Stimulated activated naive B cell treated with anti-CD40 and anti-IgM and Interleukin-4, amounts not matched to agents 10 μg/mL and 1 μg/mL and 100 μg/mL, for 72 hours (primary cell): ENCODE data around the gene PSTK.
A peak's percentile ranks its signal among the peaks of the same experiment; 100 is the strongest.

Experiments used
- ATAC-seq, 2 donors: fragments of 150-1000 bp; cut with Tn5 transposase; replicated peaks; 2 replicates each; pipeline ENCODE4 v1.10.0; 2021; ENCODE audit warnings: moderate library complexity in 1 of 2
- DNase-seq: peaks from one replicate; pipeline ENCODE4 v3.0.0; 2021
- H3K27ac Mint-ChIP-seq: one replicate; pipeline ENCODE4 v1.8.0; 2022; ENCODE audit warnings: mild to moderate bottlenecking, mixed read lengths
- H3K27me3 Mint-ChIP-seq, 2 donors: one replicate each; pipeline ENCODE4 v1.8.0; 2022; ENCODE audit warnings: mixed read lengths in 2 of 2
- H3K36me3 Mint-ChIP-seq, 2 donors: one replicate each; pipeline ENCODE4 v1.8.0; 2022; ENCODE audit warnings: mixed read lengths in 2 of 2, mild to moderate bottlenecking in 1 of 2
- H3K4me1 Mint-ChIP-seq, 2 donors: one replicate each; pipeline ENCODE4 v1.8.0; 2022; ENCODE audit warnings: mixed read lengths in 2 of 2, mild to moderate bottlenecking in 1 of 2
- H3K4me3 Mint-ChIP-seq, 2 donors: one replicate each; pipeline ENCODE4 v1.8.0; 2022; ENCODE audit warnings: mild to moderate bottlenecking in 2 of 2, mixed read lengths in 2 of 2, moderate library complexity in 1 of 2
- H3K9me3 Mint-ChIP-seq, 2 donors: one replicate each; pipeline ENCODE4 v1.8.0; 2022; ENCODE audit warnings: mixed read lengths in 2 of 2, mild to moderate bottlenecking in 1 of 2

The PSTK gene

GRCh38 chr10:122974023-122974422 lies 6.2 kb upstream of the PSTK start:
- Mint-ChIP-seq H3K27me3 (peaks cover 22 to 35% of the 10 kb centered on the region in 2 donors), H3K36me3 (no peaks in the 10 kb centered on the region), H3K27ac (no peak overlapping the region), H3K4me3 (no peak overlapping the region), H3K4me1 (peaks cover 0 to 6% of the 10 kb centered on the region in 2 donors), H3K9me3 (peaks cover 0 to 1% of the 10 kb centered on the region in 2 donors)
- DNase-seq (no peak), ATAC-seq (no peak)

DNA sequence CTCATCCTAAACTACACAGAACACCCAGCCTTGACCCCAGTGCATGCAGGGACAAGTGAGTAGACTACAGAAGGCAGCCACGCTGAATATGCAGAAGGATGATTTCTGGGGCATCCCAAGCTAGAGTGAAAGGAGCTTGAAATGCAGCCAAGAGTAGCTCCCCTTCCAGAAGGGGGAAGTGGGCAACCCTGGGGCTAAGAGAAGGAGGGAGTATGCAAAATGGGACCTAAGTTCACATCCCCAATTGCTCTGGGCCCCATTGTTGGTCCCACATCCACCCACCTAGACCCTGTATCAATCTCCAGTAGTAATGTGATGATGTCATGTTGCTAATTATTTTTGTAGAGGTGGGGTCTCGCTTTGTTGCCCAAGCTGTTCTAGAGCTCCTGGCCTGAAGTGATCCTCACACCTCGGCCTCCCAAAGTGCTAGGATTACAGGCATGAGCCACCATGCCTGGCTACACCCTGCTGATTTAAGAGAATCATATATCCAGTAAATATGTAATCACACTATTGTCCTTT lies 5.6 kb upstream of the PSTK start:
- Mint-ChIP-seq H3K4me1 (peaks cover 0 to 6% of the 10 kb centered on the region in 2 donors), H3K27me3 (peaks cover 19 to 30% of the 10 kb centered on the region in 2 donors), H3K27ac (no peak overlapping the region), H3K36me3 (no peaks in the 10 kb centered on the region), H3K4me3 (no peak overlapping the region), H3K9me3 (no peaks in the 10 kb centered on the region)
- DNase-seq = no peak
- peak; percentile 45 to 69 for ATAC-seq

DNA sequence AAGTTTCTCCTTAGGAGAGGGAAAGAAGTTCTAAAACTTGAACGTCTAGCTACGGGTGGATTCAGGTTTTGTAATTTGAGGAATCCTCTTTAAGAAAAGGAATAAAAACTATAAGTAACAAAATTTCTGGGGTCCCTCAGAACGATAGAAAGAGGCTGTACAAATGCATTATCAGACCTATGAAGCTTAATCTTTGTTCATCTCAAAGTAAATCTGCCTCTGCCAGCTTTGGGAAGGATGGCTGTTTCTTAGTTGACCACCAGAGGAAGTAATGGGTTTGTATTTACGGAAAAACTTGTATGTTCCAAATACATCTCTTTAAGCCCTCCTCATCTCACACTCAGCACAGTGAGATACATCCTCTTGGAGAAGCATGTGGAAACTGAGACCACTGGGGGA lies 864 bp downstream of the PSTK start:
- H3K27me3 Mint-ChIP-seq = peaks cover 0 to 4% of the 10 kb centered on the region in 2 donors
- ATAC-seq = peak in 1 of 2 donors; percentile 9
- no peak for DNase-seq
- H3K27ac Mint-ChIP-seq = peak overlapping the region; percentile 98
- H3K36me3 Mint-ChIP-seq = peaks cover 6 to 10% of the 10 kb centered on the region in 2 donors
- no peaks in the 10 kb centered on the region for H3K9me3 Mint-ChIP-seq
- peak overlapping the region; percentile 88 to 90 for H3K4me3 Mint-ChIP-seq
- H3K4me1 Mint-ChIP-seq = peaks cover 14 to 15% of the 10 kb centered on the region in 2 donors

- Mint-ChIP-seq H3K4me1 (peaks cover 14 to 15% of the 10 kb centered on the region in 2 donors), H3K9me3 (no peaks in the 10 kb centered on the region), H3K27me3 (no peaks in the 10 kb centered on the region), H3K4me3 (no peak overlapping the region), H3K36me3 (peaks cover 16 to 17% of the 10 kb centered on the region in 2 donors), H3K27ac (no peak overlapping the region)
- DNase-seq (no peak), ATAC-seq (no peak)
Observed at GRCh38 chr10:122983898-122984297, 3.7 kb downstream of the PSTK start.

GRCh38 chr10:122984708-122985107 lies 4.5 kb downstream of the PSTK start:
- Mint-ChIP-seq H3K4me3 (no peak overlapping the region), H3K36me3 (peaks cover 17 to 18% of the 10 kb centered on the region in 2 donors), H3K27me3 (no peaks in the 10 kb centered on the region), H3K27ac (no peak overlapping the region), H3K4me1 (peaks cover 14% of the 10 kb centered on the region in 2 donors), H3K9me3 (no peaks in the 10 kb centered on the region)
- ATAC-seq (no peak), DNase-seq (no peak)

DNA sequence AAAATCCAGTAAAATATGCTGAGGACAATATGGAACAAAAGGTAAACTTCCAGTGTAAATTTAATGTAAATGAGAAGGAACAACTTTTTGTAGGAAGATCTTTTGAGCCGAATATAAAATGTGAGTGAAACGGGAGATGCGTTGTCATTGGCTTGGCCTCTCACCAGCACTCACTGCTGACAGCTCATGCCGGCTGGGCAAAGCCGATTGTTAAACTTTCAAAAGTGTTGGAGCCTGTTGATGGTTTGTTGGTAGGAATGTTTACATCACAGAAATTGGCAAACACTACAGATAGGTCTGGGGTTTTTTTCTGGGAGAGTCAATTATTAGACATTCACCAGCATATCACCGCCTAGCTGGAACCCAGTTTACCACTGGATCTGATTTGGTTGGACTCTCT lies 6.1 kb downstream of the PSTK start:
- Mint-ChIP-seq H3K4me1 (peaks cover 1 to 7% of the 10 kb centered on the region in 2 donors), H3K36me3 (peaks cover 20 to 22% of the 10 kb centered on the region in 2 donors), H3K9me3 (no peaks in the 10 kb centered on the region), H3K27me3 (no peaks in the 10 kb centered on the region), H3K4me3 (no peak overlapping the region), H3K27ac (no peak overlapping the region)
- ATAC-seq = no peak
- DNase-seq = no peak

- Mint-ChIP-seq H3K4me1 (no peaks in the 10 kb centered on the region), H3K27ac (no peak overlapping the region), H3K36me3 (peaks cover 16 to 22% of the 10 kb centered on the region in 2 donors), H3K9me3 (no peaks in the 10 kb centered on the region), H3K4me3 (no peak overlapping the region), H3K27me3 (no peaks in the 10 kb centered on the region)
- DNase-seq (no peak), ATAC-seq (no peak)
Observed at GRCh38 chr10:122988501-122988900, 8.3 kb downstream of the PSTK start.

GRCh38 chr10:122990278-122990677 lies 10.1 kb downstream of the PSTK start:
- Mint-ChIP-seq H3K9me3 (no peaks in the 10 kb centered on the region), H3K27me3 (no peaks in the 10 kb centered on the region), H3K4me3 (no peak overlapping the region), H3K27ac (no peak overlapping the region), H3K36me3 (peaks cover 10 to 29% of the 10 kb centered on the region in 2 donors), H3K4me1 (peaks cover 0 to 2% of the 10 kb centered on the region in 2 donors)
- DNase-seq (no peak), ATAC-seq (no peak)

DNA sequence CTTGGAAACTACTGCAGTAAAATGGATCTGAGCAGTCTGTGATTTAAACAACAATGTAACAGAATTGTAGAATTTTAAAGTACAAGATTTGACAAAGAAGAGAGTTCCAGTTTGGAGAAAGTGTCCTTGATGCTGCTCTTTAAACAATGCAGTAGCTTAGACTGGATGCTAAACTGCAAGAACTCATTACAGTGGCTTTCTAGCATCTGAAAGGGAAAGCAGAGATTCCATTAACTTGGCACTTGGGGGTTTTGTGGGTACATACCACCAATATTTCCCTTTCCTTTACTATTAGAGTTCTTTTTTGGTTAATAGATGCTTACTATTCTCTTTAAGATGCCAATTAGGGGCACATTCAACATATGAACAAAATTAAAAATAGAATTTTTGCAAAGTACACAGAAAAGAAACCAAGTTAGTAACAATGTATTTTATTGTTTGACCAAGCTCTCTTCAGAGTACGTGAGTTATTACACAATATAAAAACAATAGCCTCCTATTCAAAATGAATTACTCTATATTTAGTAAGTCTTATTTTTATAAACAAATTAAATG lies 11.9 kb downstream of the PSTK start:
- peaks cover 11 to 33% of the 10 kb centered on the region in 2 donors for H3K36me3 Mint-ChIP-seq
- no peaks in the 10 kb centered on the region for H3K9me3 Mint-ChIP-seq
- DNase-seq = no peak
- ATAC-seq = no peak
- H3K4me3 Mint-ChIP-seq = no peak overlapping the region
- H3K27me3 Mint-ChIP-seq = no peaks in the 10 kb centered on the region
- peaks cover 0 to 5% of the 10 kb centered on the region in 2 donors for H3K4me1 Mint-ChIP-seq
- no peak overlapping the region for H3K27ac Mint-ChIP-seq

DNA sequence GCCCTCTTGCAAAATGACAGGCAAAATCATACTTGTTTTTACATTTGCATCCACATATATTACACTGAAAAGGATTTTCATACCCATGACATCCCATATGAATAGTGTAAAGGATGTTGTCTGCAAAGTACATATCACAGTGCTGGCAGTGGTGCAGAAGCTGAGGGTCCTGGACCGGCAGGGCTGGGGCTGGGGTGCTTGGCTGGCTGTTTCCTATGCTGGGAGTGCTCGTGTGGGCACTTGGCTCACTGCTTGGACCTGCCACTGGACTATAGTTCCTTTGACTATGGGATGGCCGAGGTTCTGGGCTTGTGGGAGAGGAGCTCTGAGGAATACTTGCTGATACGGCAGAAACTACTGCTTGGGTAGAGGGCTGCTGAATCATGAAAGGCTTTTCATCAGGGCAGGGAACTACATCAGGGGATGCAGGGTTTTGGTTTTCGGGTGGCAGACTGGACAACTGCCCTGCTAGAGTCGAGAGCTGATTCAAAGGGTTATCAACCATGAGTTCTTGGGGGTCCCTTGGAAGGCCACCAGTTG lies 13.7 kb downstream of the PSTK start:
- peaks cover 0 to 5% of the 10 kb centered on the region in 2 donors for H3K4me1 Mint-ChIP-seq
- H3K4me3 Mint-ChIP-seq = no peak overlapping the region
- peaks cover 8 to 28% of the 10 kb centered on the region in 2 donors for H3K36me3 Mint-ChIP-seq
- ATAC-seq = no peak
- H3K27me3 Mint-ChIP-seq = no peaks in the 10 kb centered on the region
- DNase-seq = no peak
- no peak overlapping the region for H3K27ac Mint-ChIP-seq
- no peaks in the 10 kb centered on the region for H3K9me3 Mint-ChIP-seq

- H3K36me3 Mint-ChIP-seq = peaks cover 10 to 23% of the 10 kb centered on the region in 2 donors
- no peaks in the 10 kb centered on the region for H3K9me3 Mint-ChIP-seq
- peaks cover 9 to 11% of the 10 kb centered on the region in 2 donors for H3K4me1 Mint-ChIP-seq
- H3K4me3 Mint-ChIP-seq = no peak overlapping the region
- ATAC-seq = no peak
- H3K27ac Mint-ChIP-seq = no peak overlapping the region
- DNase-seq = no peak
- no peaks in the 10 kb centered on the region for H3K27me3 Mint-ChIP-seq
Observed at GRCh38 chr10:122995936-122996335, 15.7 kb downstream of the PSTK start.

- Mint-ChIP-seq H3K4me1 (peaks cover 15 to 22% of the 10 kb centered on the region in 2 donors), H3K27ac (peak overlapping the region; percentile 9), H3K27me3 (no peaks in the 10 kb centered on the region), H3K4me3 (no peak overlapping the region), H3K36me3 (peaks cover 16 to 29% of the 10 kb centered on the region in 2 donors), H3K9me3 (no peaks in the 10 kb centered on the region)
- DNase-seq (no peak), ATAC-seq (no peak)
Observed at GRCh38 chr10:122997864-122998263, 17.7 kb downstream of the PSTK start.

DNA sequence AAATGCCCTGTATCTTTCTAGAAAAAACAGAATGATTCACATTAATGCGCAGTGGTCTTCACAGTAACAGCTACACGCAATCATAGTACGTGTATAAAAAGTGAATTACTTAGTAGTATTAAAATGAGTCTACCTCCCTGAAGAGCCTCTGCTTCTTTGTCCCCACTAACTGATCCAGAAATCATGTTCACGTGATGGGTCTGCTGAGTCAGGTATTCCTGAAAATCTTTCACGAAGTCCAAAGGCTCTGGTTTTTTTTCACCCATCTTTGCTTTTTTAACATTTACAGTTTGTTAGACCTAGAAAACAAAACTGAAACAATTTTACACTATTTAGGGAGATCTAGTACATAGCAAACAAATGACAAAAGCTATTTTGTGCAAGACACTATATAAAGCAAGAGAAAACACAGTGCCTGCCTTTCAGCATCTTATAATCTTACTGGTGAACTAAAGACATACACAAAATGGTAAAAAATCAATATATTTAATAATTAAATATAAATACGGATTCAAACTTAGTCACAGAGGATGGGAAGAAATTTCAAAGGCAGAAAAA lies 18.2 kb downstream of the PSTK start:
- peak overlapping the region; percentile 14 for H3K27ac Mint-ChIP-seq
- peaks cover 15 to 22% of the 10 kb centered on the region in 2 donors for H3K4me1 Mint-ChIP-seq
- DNase-seq (no peak), ATAC-seq (no peak)
- no peaks in the 10 kb centered on the region for H3K9me3 Mint-ChIP-seq
- H3K36me3 Mint-ChIP-seq = peaks cover 16 to 29% of the 10 kb centered on the region in 2 donors
- no peak overlapping the region for H3K4me3 Mint-ChIP-seq
- no peaks in the 10 kb centered on the region for H3K27me3 Mint-ChIP-seq

DNA sequence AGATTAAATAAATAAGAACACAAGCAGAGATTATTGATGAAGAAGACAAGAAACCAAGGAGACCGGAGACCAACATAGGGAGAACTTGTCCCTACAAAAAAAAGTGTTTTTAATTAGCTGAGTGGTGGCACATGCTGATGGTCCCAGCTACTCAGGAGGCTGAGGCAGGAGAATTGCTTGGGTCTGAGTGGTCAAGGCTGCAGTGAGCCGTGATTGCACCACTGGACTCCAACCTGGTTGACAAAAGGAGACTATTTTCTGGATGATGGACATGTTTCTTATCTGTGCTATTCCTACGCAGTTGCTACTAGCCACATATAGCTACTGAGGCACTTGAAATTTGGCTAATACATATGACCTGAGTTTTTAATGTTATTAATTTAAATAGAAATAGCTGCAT lies 18.7 kb downstream of the PSTK start:
- H3K36me3 Mint-ChIP-seq = peaks cover 16 to 27% of the 10 kb centered on the region in 2 donors
- no peak for DNase-seq
- no peak for ATAC-seq
- H3K9me3 Mint-ChIP-seq = no peaks in the 10 kb centered on the region
- peaks cover 15 to 22% of the 10 kb centered on the region in 2 donors for H3K4me1 Mint-ChIP-seq
- no peak overlapping the region for H3K4me3 Mint-ChIP-seq
- H3K27ac Mint-ChIP-seq = no peak overlapping the region
- H3K27me3 Mint-ChIP-seq = no peaks in the 10 kb centered on the region

DNA sequence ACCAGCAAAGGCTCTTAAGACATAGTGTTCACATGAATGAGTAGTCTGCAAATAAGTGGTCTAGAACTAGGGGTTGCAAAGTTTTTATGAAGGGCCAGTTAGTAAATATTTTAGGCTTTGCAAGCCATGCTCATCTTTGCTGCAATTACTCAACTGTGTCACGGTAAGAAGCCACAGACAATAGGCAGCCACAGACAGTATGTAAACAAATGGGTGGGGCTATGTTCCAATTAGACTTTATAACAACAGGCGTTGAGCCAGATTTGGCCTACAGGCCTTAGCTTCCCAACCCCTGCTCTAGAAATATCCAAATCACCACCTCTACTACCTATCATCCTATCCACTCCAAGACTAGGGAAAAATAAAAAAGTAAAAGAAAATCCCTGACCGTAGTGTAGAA lies 19.1 kb downstream of the PSTK start:
- peaks cover 15 to 22% of the 10 kb centered on the region in 2 donors for H3K4me1 Mint-ChIP-seq

More for the DNA sequence above, 19.1 kb downstream of the PSTK start:
- Mint-ChIP-seq H3K9me3 (no peaks in the 10 kb centered on the region), H3K4me3 (no peak overlapping the region), H3K36me3 (peaks cover 16 to 23% of the 10 kb centered on the region in 2 donors), H3K27me3 (no peaks in the 10 kb centered on the region), H3K27ac (no peak overlapping the region)
- ATAC-seq (no peak), DNase-seq (no peak)
